PC-3 (cell line): ENCODE measurements around the gene BCAS4. TPM values are rescaled to one million over a fixed set of nuclear protein-coding genes. Genes with fewer than 3 reads are reported as not detected.

Source experiments
- ATAC-seq: fragments of 200-7000 bp; cut with Tn5 transposase; 2 replicates; pipeline ENCODE4 v1.9.1; 2020; ENCODE audit warnings: mild to moderate bottlenecking, moderate library complexity
- BruUV-seq: library from RNA; stranded (reverse); fragments of 400-500 nt; replicated peaks from 2 replicates; lab custom pipeline; 2021; lab: Mats Ljungman, UMichigan
- CTCF ChIA-PET: fragments of 300-600 bp; sonication (Branson Sonifier 250); formaldehyde crosslinking; loops from one replicate; lab custom pipeline; 2022; ENCODE audit warnings: antibody characterized with exemption; lab: Charles Lee
- POLR2A ChIA-PET: fragments of 300-600 bp; sonication (Branson Sonifier 250); formaldehyde crosslinking; loops from one replicate; lab custom pipeline; 2022; ENCODE audit warnings: antibody characterized with exemption; ENCODE audit not compliant: unreplicated experiment; lab: Charles Lee
- DNase-seq: peaks from one replicate; pipeline ENCODE4 v3.0.0-alpha.2; 2015
- H2AFZ ChIP-seq: fragments of 300-600 bp; sonication (generic); 2 replicates; pipeline ENCODE4 v1.6.0; 2016; ENCODE audit warnings: antibody characterized with exemption, low read length
- H3F3A ChIP-seq: fragments of 300-600 bp; sonication (generic); one replicate; pipeline ENCODE4 v1.6.0; 2017; ENCODE audit warnings: antibody characterized with exemption, low read length, control low read depth, mild to moderate bottlenecking; ENCODE audit not compliant: unreplicated experiment
- H3K27ac ChIP-seq: fragments of 300-600 bp; sonication (generic); 2 replicates; pipeline ENCODE4 v1.5.1; 2016; ENCODE audit warnings: mild to moderate bottlenecking, low read length
- H3K27me3 ChIP-seq: fragments of 300-600 bp; sonication (generic); 2 replicates; pipeline ENCODE4 v1.6.1; 2016; ENCODE audit warnings: low read length, mixed read lengths
- H3K36me3 ChIP-seq: fragments of 300-600 bp; sonication (generic); 2 replicates; pipeline ENCODE4 v1.6.1; 2016; ENCODE audit warnings: low read depth, mixed run types, low read length, mixed read lengths
- H3K4me1 ChIP-seq: fragments of 300-600 bp; sonication (generic); 2 replicates; pipeline ENCODE4 v1.5.1; 2016; ENCODE audit warnings: low read length; ENCODE audit not compliant: insufficient read depth
- H3K4me2 ChIP-seq: fragments of 300-600 bp; sonication (generic); 2 replicates; pipeline ENCODE4 v1.6.0; 2016; ENCODE audit warnings: low read length
- H3K4me3 ChIP-seq: fragments of 300-600 bp; sonication (generic); 2 replicates; pipeline ENCODE4 v1.5.1; 2016; ENCODE audit warnings: mild to moderate bottlenecking, low read length, mixed read lengths
- H3K79me2 ChIP-seq: fragments of 300-600 bp; sonication (generic); 2 replicates; pipeline ENCODE4 v1.6.1; 2017; ENCODE audit warnings: low read length, mixed read lengths
- H3K9ac ChIP-seq: fragments of 300-600 bp; sonication (generic); 2 replicates; pipeline ENCODE4 v1.6.0; 2016; ENCODE audit warnings: mild to moderate bottlenecking, low read length
- H3K9me2 ChIP-seq: fragments of 300-600 bp; sonication (generic); replicated peaks from 2 replicates; pipeline ENCODE4 v1.6.1; 2016; ENCODE audit warnings: mixed run types, low read length, mixed read lengths
- H3K9me3 ChIP-seq: fragments of 300-600 bp; sonication (generic); 2 replicates; pipeline ENCODE4 v1.6.1; 2016; ENCODE audit warnings: low read length, mixed read lengths
- H4K20me1 ChIP-seq: fragments of 300-600 bp; sonication (generic); 2 replicates; pipeline ENCODE4 v1.6.1; 2016; ENCODE audit warnings: low read length, mixed read lengths
- EZH2 ChIP-seq: fragments of 300-600 bp; sonication (generic); IDR thresholded peaks from one replicate; pipeline ENCODE4 v1.6.1; 2017; ENCODE audit warnings: antibody characterized with exemption, mild to moderate bottlenecking, low read length; ENCODE audit not compliant: unreplicated experiment
- EZH2phosphoT487 ChIP-seq: fragments of 300-600 bp; sonication (generic); IDR thresholded peaks from 2 replicates; pipeline ENCODE4 v1.6.1; 2018; ENCODE audit warnings: mild to moderate bottlenecking, antibody characterized with exemption, low read length, borderline replicate concordance
- intact Hi-C: fragments of 100-400 bp; cut with micrococcal nuclease; formaldehyde crosslinking; loops from 2 replicates; pipeline ENCODE4 v1.9.0; 2023
- total RNA-seq: library from RNA; depleted of rRNA; stranded (reverse); fragments of >200 nt; gene quantifications from 2 replicates; pipeline ENCODE4 v1.2.3, GENCODE V29; 2014
- TF ChIP-seq, protein P1 (sequence below): fragments of 300-600 bp; sonication (generic); conservative IDR thresholded peaks from 2 replicates; pipeline ENCODE4 v1.5.1; 2017; ENCODE audit warnings: antibody characterized with exemption, low read depth, mild to moderate bottlenecking, low read length

Gene BCAS4
- total RNA-seq, 1 experiment from 2014 or later = 56.9 TPM

- no peaks in the 10 kb centered on the region for H3K27me3 ChIP-seq
- no peaks in the 10 kb centered on the region for H3K9me2 ChIP-seq
- no peaks in the 10 kb centered on the region for H3K4me1 ChIP-seq
- no peaks in the 10 kb centered on the region for H3K36me3 ChIP-seq
- no peak overlapping the region for H3K9ac ChIP-seq
- no peaks in the 10 kb centered on the region for H3K79me2 ChIP-seq
- no TSS peak for BruUV-seq
- TF ChIP-seq EZH2 = no peak
- TF ChIP-seq, protein P1, sequence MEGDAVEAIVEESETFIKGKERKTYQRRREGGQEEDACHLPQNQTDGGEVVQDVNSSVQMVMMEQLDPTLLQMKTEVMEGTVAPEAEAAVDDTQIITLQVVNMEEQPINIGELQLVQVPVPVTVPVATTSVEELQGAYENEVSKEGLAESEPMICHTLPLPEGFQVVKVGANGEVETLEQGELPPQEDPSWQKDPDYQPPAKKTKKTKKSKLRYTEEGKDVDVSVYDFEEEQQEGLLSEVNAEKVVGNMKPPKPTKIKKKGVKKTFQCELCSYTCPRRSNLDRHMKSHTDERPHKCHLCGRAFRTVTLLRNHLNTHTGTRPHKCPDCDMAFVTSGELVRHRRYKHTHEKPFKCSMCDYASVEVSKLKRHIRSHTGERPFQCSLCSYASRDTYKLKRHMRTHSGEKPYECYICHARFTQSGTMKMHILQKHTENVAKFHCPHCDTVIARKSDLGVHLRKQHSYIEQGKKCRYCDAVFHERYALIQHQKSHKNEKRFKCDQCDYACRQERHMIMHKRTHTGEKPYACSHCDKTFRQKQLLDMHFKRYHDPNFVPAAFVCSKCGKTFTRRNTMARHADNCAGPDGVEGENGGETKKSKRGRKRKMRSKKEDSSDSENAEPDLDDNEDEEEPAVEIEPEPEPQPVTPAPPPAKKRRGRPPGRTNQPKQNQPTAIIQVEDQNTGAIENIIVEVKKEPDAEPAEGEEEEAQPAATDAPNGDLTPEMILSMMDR = no peak
- TF ChIP-seq EZH2phosphoT487 = no peak
- intact Hi-C loops = no loop called here
- ATAC-seq = no peak
- no peak overlapping the region for H3K4me3 ChIP-seq
- H2AFZ ChIP-seq = no peak overlapping the region
- ChIA-PET CTCF (no interaction called here), POLR2A (interaction anchor here (0.6 kb wide), 1 partner anchor 160 kb away, joined by 5 read pairs; no protein-coding TSS in a partner anchor)
- no peaks in the 10 kb centered on the region for H3K9me3 ChIP-seq
- H3K4me2 ChIP-seq = no peak overlapping the region
- DNase-seq = no peak
- H3K27ac ChIP-seq = no peak overlapping the region
- no peaks in the 10 kb centered on the region for H4K20me1 ChIP-seq
- no peaks in the 10 kb centered on the region for H3F3A ChIP-seq
Observed at GRCh38 chr20:50831622-50832021, 36.8 kb downstream of the BCAS4 start.

DNA sequence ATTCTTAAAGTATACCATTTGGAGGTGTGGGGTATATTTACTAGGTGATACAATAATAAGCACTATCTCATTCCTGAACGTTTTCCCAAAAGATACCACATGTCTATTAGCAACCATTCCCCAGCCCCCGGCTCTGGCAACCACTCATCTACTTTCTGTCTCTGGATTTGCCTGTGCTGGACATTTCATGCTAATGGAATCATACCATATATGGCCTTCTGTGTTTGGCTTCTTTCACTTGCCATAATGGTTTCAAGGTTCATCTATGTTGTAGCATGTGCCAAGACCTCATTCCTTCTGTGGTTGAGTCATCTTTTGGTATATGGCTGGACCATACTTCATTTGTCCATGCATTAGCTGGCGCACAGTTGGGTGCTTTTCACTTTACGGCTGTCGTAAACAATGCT, 39.7 kb downstream of the BCAS4 start:
- Histone ChIP-seq H3K9me2 (no peaks in the 10 kb centered on the region), H3K36me3 (no peaks in the 10 kb centered on the region), H2AFZ (no peak overlapping the region), H3K27me3 (no peaks in the 10 kb centered on the region), H3F3A (no peaks in the 10 kb centered on the region), H3K27ac (no peak overlapping the region), H3K4me2 (no peak overlapping the region), H3K9ac (no peak overlapping the region), H3K79me2 (no peaks in the 10 kb centered on the region), H3K9me3 (no peaks in the 10 kb centered on the region), H3K4me1 (no peaks in the 10 kb centered on the region), H3K4me3 (no peak overlapping the region), H4K20me1 (no peaks in the 10 kb centered on the region)
- ChIA-PET POLR2A (no interaction called here), CTCF (no interaction called here)
- intact Hi-C loops = no loop called here
- DNase-seq (peak; percentile 23), ATAC-seq (no peak)
- TF ChIP-seq, protein P1 = no peak
- TF ChIP-seq EZH2phosphoT487 = no peak
- no peak for TF ChIP-seq EZH2
- BruUV-seq = no TSS peak

- no peaks in the 10 kb centered on the region for H3F3A ChIP-seq
- ChIA-PET CTCF (no interaction called here), POLR2A (no interaction called here)
- no peaks in the 10 kb centered on the region for H3K27me3 ChIP-seq
- no peak overlapping the region for H3K9ac ChIP-seq
- H4K20me1 ChIP-seq = no peaks in the 10 kb centered on the region
- peak; percentile 40; the same call in 1 of the 2 replicates for ATAC-seq
- H3K79me2 ChIP-seq = no peaks in the 10 kb centered on the region
- no peaks in the 10 kb centered on the region for H3K36me3 ChIP-seq
- H2AFZ ChIP-seq = no peak overlapping the region
- H3K27ac ChIP-seq = no peak overlapping the region
- no peak overlapping the region for H3K4me3 ChIP-seq
- TF ChIP-seq EZH2phosphoT487 (no peak), EZH2 (no peak)
- TF ChIP-seq, protein P1 = no peak
- peak; percentile 11 for DNase-seq
- intact Hi-C loops = no loop called here
- no peak overlapping the region for H3K4me2 ChIP-seq
- no peaks in the 10 kb centered on the region for H3K9me3 ChIP-seq
- H3K9me2 ChIP-seq = no peaks in the 10 kb centered on the region
- no peaks in the 10 kb centered on the region for H3K4me1 ChIP-seq
- BruUV-seq = no TSS peak
Observed at GRCh38 chr20:50837532-50838321, 42.9 kb downstream of the BCAS4 start.
